Transverse colon (tissue), 3 donors: Measurements from ENCODE around the gene MPND.

Source experiments
- CTCF ChIP-seq, 5 experiments: fragments of 200-600 bp in 3 of 5; fragments of 450-650 bp in 2 of 5; sonication (generic) in 3 of 5; IDR thresholded peaks; 1 replicate in 2 of 5; 2 replicates in 3 of 5; pipeline ENCODE4 v1.5.1; 2016 to 2017; ENCODE audit warnings: antibody characterized with exemption in 5 of 5, inconsistent platforms in 3 of 5, mild to moderate bottlenecking in 2 of 5, moderate library complexity in 1 of 5
- EP300 ChIP-seq: sonication (generic); formaldehyde crosslinking; IDR thresholded peaks from one replicate; pipeline ENCODE4 v1.6.1; 2017; ENCODE audit warnings: antibody characterized with exemption, low read depth

DNA sequence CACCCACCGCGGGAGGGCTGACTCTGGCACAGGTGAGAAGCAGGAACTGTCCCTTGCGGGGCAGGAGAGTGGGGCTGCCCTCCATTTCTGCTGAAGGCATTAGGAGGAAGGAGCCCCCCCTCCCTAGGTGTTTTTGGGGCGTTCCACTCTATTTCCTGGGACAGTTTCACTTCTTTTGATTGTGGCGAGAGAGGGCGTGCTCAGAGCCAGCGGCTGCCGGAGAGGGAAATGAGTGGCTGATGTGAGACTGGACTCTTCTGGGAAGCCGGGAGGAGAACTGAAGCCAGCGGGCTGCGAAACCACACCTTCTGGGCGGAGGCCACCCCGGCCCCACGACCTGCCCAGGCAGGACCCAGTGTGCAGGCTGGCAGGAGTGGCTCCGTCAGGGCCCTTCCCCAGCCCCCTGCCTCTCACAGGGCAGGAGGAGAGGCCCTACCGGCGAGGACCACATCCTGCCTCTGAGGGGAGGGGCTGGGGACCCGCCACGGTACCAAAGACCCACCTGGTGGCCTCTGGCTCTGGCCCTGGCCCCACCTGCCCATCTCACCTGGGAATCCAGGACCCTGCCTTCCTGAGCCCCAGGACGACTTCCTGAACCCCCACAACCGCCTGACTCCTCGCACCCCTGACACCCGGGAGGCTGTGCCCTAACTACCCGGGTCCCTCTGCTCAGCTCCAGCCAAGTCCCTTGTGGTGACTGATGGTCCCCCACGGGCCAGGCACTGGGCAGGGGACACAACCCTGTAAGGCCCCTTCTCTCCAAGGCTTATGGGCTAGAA, 25.9 kb downstream of the MPND start:
- TF ChIP-seq CTCF (IDR thresholded peaks at IDR 0.05) (no peak), EP300 (no peak)
